HG02885 (cell line): ENCODE data around the gene ZNRD2.

ENCODE experiments used
- ATAC-seq: cut with Tn5 transposase; IDR thresholded peaks from one replicate; pipeline ENCODE4 v1.9.1; 2021; ENCODE audit warnings: mild to moderate bottlenecking; ENCODE audit not compliant: unreplicated experiment, poor library complexity

The ZNRD2 gene

DNA sequence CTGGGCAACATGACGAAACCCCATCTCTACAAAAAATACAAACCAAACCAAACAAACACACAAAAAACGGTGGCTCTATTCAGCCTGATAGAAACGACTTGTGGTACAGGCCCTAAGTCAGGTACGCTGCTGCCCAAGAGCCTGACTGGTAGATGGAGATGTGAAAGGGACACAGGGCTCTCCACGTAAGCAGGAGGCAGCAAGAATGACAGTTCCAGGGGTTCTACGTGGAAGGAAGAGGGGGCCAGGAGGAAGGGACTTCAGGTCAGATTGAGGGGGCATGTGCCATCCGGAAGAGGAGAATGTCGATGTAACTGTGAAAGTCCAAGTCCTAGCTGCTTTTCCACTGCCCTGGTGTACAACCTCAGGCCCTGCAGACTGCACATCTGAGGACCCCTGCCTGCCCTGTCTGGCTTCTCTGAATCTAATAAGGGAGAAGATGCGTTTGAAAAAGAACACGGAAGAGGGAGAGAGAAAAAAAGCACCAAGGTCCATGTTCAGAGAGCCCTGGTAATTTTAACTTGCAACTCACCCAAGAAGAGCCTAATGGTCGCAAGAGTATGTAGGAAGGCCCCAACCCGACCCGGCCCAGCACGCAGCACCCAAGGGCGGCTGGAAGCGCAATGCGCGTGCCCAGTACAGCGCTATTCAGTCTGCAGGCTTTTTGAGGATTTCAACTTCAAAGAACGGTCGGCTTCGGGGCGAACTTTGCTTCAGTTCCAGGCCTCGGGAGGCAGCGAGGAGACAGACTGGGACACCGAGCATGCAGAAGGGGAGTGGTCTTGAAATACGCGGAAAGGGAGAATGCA lies 909 bp upstream of the ZNRD2 start:
- ATAC-seq = no peak

DNA sequence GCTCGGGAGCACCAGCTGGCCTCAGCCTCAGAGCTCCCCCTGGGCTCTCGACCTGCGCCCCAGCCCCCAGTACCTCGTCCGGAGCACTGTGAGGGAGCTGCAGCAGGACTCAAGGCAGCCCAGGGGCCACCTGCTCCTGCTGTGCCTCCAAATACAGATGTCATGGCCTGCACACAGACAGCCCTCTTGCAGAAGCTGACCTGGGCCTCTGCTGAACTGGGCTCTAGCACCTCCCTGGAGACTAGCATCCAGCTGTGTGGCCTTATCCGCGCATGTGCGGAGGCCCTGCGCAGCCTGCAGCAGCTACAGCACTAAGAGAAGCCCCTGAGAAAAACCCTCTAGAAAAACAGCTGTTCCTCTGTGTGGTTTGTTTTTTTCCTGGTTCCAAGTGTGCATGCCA lies 1.1 kb downstream of the ZNRD2 start:
- ATAC-seq = no peak

DNA sequence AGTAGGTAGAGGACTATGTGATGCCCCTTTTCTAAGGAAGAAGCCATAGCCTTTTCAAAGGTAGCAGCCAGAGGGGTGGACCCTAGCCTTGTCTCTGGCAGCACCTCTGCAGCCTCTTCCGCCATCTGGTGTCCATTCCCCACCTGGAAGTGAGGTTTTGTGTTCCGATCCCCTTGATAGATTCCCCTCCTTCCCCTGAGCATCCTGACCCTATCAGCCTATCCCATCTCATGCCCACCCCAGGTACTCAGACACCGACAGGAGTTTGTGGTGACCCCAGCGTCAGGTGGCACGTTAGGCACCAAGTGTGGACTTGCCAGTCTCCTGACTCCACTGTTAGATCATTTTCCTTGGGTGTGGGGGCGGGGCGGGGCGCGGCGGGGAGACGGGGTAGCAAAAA lies 1.7 kb downstream of the ZNRD2 start:
- no peak for ATAC-seq

DNA sequence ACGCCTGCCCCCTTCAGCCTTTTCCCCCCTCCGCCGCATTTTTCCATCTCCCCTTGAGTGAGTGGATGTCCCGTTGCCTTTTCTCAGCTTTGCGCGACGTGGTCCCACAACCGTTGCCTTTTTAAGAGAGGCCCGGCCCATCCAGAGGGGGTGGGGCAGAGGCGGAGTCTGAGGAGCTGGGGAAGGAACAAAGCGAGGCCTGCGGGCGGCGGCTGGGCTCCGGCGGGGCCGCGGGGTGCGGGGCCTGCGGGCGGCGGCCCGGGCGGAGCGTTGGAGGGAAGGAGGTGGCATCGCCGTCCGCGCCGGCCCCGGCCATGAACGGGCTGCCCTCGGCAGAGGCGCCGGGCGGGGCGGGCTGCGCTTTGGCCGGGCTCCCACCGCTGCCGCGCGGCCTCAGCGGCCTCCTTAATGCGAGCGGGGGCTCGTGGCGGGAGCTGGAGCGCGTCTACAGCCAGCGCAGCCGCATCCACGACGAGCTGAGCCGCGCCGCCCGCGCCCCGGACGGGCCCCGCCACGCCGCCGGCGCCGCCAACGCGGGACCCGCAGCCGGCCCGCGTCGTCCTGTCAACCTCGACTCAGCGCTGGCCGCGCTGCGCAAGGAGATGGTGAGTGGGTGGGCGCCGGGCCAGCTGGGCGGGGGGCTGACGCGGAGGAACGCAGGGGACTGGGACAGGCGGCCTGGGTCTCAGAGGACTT lies 2.2 kb downstream of the ZNRD2 start, which contains the start of gene FAM89B:
Gene FAM89B (plus strand): TSS at position 183 of the 696 bp plus-strand sequence. CDS start 132 bp downstream, at position 315.
- ATAC-seq = peak; percentile 13

DNA sequence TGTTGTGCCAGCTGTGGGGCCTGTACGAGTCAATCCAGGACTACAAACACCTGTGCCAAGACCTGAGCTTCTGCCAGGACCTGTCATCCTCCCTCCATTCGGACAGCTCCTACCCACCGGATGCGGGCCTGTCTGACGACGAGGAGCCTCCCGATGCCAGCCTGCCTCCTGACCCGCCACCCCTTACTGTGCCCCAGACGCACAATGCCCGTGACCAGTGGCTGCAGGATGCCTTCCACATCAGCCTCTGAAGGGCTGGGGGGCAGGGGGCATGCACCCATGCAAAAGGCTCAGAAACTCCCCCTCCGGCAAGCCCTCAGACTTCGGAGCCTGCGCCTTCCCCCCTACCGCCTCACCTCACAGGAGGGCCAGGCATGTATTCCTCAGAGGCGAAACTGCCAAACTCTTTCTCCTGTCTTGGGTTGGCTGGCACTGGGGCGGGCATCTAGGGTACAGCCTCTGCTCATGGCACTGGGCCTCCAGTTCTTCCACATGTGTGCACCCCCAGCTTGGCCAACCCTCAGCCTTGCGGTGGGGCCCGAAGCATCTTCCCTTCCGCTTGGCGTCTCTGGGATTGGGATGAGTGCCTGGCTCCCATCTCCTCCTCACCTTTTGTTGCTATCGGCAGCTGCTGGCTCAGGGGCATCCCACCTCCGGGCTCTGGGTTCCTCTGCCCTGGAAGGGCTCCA lies 3.3 kb downstream of the ZNRD2 start:
- ATAC-seq = no peak

DNA sequence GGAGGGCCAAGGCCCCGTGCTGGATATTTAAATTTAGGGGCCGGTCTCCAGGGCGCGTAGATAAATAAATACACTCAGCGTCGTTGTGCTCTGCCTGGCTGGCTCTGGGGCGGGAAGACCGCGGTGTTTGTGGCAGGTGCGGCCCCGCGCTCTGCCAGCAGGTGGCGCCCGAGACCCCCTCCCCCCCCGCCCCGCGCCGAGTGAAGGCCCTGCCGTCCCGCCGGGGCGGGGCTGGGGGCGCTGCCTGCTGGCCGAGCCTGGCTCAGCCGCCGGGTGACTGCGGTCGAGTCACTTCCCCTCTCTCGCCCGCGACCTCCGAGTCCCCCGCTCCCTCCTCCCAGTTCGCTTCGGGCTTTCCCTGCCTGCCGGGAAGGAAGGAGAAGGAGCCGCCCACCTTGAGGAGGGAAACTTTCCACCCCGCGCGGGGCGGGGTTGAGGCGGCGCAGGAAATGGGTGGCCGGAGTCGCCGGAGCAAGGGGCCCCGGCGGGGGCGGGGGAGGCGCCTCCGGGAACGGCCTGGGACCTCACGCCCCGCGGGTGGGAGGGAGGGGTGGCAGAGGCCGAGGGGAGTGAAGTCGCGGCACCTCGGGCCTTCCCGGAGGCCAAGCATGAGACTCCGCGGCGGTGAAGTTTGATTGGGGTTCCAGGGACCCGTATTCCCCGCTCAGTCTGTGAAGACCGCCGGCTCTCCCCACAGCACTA lies 4.0 kb downstream of the ZNRD2 start:
- peak; percentile 37 for ATAC-seq

DNA sequence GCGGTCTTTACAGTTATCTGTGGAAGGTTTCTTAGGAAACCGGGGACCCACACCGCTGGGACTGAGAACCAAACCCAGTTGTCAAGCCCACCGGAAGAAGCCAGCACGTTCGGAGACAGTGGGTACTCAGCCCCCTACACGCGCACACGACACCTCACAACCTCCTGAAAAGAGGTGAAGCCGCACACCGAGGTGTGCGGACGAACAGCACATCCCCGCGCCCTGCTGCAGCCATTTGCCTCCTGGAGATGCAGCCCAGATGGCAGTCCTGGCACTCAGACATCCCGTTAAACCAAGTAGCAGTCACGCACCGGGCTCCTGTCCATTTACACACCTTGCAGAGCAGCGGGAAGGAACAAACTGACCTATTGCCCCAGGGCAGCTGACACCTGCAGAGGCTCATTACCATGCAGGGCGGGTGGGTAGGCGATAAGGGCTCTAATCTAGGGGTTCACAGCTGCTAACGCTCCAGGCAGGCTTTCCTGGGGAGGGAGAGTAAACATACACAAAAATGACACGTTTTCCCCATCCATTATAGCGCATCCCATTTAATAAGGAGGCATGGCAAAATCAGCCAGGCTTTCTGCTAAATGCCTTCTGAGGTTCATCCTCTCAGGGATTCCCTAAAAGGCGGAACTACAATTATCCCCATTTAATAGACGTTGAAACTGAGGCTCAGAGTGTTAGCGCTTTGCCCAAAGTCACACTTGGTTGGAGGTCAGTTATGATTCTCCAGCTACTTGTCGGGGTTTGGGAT lies 4.7 kb downstream of the ZNRD2 start:
- no peak for ATAC-seq

DNA sequence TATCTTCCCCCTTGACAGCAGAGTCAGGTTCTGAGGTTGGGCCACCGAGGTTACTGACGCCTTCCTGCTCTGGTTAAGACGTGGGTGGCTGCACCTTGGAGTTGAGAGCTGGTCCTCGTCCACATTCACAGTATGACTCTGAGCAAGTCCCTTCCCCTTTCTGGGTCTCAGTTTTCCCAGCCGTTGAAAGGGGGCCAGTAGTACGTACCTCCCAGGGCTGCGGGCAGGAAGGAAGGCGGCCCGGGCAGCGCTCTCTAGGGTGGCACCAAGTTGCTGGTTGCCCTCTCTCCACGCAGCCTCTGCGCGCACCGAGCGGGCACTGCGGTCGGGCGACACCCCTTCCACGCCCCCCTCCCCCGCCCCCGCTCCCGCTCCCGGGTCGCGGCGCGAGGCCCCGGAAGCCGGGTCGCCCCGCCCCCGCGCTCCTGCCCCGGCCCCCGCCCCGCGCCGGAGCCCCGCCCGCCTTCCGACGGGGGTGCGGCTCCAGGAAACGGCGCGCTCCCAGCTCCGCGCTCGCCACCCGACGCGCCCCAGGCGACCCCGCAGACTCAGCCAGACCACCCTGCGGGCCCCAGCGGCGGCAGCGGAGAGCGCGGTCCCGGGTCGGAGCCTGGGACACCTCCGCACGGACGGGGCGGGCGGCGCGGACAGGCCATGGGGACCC lies 5.4 kb downstream of the ZNRD2 start, which contains the start of gene EHBP1L1:
Gene EHBP1L1 (plus strand): TSS at position 486 of the 664 bp plus-strand sequence. CDS start 250 bp downstream, outside the sequence.
- no peak for ATAC-seq

DNA sequence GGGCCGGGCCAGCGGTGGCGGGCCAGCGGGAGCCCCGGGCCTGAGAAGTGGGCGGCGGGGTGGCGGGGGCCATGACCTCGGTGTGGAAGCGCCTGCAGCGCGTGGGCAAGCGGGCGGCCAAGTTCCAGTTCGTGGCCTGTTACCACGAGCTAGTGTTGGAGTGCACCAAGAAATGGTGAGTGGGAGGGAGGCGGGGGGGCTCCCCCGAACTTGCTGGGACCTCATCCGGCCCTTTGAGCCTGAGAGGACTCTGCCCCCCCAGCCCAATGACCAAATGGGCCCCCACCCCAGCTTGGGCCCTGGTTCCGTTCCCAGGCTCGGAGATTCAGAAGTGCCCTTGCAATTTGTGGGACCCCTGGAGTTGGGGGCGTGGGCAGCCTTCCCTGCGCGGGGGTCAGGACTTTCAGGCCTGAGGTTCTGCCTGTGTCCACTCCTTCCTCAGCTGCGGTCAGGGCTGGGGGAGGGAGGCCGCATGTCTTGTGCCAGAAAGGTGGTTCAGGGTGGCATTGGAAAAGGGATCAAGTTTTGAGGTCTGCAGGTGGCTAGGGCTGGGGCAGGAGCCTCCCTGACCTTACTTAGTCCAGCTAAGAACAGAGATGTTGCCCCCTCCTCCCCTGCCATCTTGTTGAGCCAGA lies 6.1 kb downstream of the ZNRD2 start:
- no peak for ATAC-seq

DNA sequence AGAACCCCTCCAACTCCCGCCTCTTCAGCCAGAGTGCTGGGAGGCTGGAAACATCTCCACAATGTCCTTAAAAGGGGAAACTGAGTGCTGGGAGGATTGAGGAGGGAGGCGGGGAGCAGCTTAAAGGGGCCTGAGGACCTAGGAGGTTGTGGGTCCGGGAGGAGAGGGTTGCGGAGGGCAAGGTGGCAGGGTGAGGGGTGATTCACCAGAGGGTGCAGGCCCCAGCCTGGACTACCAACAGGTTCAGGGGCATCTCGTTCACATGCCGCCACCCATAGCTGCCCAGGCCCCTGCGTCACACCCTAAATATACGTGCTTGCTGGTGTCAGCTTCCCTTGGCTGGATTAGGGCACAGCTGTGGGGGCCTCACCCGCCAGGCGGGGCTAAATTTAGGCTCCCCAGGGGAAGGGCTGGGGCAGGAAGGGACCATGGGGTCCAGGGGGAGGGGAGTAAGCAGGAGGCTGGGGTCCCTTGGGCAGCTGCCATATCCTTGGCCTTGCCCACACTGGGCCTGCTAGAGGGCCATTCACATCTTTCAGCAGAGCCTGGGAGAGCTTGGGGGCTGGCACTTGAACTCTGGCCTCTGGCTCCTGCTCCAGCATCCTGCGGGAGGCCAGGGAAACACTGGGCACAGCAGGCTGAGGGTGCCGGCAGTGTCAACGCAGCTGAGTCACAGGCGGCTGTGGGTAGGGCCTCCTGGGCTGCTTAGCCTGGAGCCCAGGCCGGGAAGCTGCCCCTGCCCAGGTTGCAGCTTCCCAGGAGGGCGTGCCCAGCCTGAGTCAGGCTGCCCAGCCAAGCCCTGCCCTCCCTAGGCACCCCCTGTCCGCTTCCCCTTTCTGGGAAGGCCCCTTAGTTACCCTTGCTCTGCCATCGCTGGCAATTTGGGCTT lies 6.8 kb downstream of the ZNRD2 start:
- ATAC-seq = no peak

DNA sequence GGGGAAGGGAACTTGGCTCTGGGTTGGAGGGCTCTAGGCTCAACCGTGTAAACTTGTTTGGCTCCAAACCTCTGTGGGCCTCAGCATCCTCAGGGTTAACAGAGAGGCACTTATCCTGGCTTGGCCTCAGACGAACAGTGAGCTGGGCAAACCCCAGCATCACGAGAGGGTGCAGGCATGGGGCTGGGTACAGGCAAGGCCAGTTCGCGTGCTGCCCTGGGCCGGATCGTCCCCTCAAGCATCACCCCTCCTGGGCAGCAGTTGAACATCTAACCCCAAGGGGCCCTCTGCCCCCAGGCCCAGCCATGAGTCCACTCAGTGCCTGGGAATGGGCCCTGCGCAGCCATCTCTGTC lies 7.5 kb downstream of the ZNRD2 start:
- no peak for ATAC-seq

DNA sequence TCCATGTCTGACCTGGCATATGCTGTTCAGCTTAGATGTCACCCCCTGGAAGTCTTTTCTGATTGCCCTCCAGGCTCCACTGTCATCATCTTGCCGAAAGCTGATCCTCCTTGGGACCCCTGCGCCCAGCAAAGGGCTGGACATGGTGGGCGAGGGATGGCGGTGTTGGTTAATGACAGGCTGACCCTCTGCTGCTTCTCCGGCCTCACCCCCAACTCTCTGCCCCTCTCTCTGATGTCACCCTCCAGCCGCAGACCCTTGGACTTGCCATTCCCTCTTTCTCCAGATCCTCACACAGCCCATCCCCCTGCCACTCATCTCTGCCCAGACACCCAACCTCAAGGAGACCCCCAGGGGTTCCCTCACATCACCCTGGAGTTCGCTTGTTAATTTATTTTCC lies 7.9 kb downstream of the ZNRD2 start:
- ATAC-seq = no peak

DNA sequence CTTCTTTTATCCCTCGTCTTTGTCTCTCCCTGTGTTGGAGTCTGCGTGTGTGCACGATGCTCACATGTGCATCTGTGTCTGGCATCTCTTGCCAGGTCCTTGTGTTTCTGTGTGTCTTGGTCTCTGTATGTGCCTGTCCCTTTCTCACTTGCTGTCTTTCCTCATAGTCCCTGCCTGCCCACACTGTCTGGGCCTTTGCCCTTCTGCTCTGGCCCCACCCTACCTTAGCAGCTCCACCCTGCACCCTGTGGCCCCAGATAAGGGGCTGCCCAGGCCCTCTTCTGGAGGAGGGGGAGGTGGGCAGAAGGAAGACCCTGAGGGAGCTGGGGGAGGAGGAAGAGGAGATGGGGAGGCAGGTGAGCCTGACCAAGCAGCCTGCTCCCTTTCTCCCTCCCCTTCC lies 8.4 kb downstream of the ZNRD2 start:
- ATAC-seq = no peak

DNA sequence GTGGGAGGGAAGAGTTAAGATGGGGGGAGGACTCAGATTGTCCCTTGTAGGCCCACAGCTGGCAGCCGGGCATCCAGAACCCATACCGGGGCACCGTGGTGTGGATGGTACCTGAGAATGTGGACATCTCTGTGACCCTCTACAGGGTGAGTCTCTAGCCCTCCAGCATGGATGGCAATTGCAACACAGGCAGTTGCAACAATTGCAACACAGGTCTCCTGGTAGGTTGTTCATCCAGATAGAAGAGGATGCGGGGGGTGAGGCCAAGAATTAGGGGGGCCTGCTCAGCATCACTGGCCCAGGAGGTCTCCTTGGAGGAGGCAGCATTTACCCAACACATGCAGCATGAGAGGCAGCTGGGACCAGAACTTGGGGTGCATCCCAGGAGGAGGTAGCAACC lies 9.0 kb downstream of the ZNRD2 start:
- ATAC-seq = no peak

DNA sequence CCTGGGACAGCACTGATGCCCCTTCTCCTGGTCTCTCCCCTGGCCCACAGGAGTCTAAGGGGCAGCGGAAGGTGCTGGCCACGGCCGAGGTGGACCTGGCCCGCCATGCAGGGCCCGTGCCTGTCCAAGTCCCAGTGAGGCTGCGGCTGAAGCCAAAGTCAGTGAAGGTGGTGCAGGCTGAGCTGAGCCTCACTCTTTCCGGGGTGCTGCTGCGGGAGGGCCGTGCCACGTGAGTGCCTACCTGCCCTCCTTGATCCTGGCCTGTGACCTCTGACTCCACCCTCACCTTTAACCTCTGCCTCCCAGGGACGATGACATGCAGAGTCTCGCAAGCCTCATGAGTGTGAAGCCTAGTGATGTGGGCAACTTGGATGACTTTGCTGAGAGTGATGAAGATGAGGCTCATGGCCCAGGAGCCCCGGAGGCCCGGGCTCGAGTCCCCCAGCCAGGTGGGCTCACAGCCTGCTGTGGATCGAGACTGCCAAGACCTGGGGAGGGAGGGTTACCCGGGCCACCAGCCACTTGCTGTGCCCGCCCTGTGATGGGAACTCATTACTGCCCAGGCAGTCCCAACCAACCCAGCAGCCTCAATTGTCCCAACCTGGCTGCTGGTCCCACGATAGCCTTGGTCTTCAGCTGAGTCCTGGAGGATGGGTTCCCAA lies 9.9 kb downstream of the ZNRD2 start:
- ATAC-seq = no peak

DNA sequence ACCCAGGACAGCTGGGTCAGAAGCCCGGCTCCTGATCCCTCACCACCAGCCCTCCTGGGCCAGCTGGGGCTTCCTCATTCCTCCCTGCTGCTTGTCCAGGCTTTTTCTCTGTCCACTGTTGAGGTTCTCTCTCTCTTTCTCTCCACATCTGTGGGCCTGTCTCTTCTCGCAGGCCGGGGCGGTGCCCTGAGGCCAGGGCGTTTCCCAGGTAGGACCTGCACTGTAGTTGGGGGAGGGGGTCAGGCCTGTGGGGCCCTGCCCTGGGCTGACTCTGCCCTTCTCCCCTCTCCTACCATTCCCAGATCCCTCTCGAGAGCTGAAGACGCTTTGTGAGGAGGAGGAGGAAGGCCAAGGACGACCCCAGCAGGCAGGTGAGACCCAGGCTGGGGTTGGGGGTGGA lies 10.5 kb downstream of the ZNRD2 start:
- ATAC-seq = no peak

DNA sequence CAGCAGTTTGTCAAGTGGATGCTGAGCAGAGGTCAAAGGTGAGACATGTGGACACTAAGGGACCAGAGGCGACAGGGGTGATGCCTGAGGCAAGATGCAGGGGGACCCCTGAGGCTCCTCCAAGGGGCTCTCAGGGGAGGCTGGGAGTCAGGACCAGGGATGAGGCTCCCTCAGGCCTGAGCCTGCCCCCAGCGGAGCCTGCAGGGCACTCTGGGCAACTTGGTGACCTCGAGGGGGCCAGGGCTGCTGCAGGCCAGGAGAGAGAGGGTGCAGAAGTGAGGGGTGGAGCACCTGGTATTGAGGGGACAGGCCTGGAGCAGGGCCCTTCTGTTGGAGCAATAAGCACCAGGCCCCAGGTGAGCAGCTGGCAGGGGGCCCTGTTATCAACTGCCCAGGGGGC lies 11.7 kb downstream of the ZNRD2 start:
- no peak for ATAC-seq
